ENCODE measurements around the gene STK39.

The STK39 gene

DNA sequence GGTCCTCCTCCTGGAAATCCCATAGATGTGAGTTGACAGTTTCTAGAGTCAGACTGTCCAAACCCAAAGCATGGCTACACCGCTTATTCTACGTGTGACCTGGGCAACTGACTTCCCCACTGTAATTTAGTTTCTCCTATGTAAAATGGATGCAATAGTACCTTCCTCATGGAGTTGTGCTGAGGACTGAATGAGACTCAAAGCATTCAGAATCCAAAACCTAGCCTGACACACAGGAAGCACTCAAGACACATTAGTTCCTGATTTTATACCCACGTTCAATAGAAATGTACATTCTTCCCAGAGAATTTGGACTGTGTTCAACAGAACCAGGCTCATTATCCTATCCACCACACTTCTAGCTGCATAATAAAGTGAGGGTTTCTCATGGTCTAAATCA, 88.8 kb downstream of the STK39 start:
- H3K27me3 ChIP-seq (ENCODE audit: control insufficient read depth, low read length): no peaks in the 10 kb centered on the region
- H3K9me2 ChIP-seq (replicated peaks; ENCODE audit: control insufficient read depth, low read length): no peaks in the 10 kb centered on the region
- H3K79me2 ChIP-seq (ENCODE audit: control insufficient read depth, low read length): no peaks in the 10 kb centered on the region
- H3K4me3 ChIP-seq (ENCODE audit: low read length): no peak overlapping the region
- H3K27ac ChIP-seq (ENCODE audit: low read depth, low read length): no peak overlapping the region
- H3K4me2 ChIP-seq (ENCODE audit: low read length): no peak overlapping the region
- H3K36me3 ChIP-seq (ENCODE audit: control insufficient read depth, low read length): peaks cover 6% of the 10 kb centered on the region
- H3F3A ChIP-seq (ENCODE audit: control insufficient read depth, insufficient read depth): no peaks in the 10 kb centered on the region
- no peaks in the 10 kb centered on the region for H3K4me1 ChIP-seq (ENCODE audit: control insufficient read depth, low read length)
- H4K20me1 ChIP-seq (ENCODE audit: control insufficient read depth, insufficient read depth, low read depth, low read length): no peaks in the 10 kb centered on the region
- TF ChIP-seq EZH2phosphoT487 (IDR thresholded peaks at IDR 0.05; ENCODE audit: borderline replicate concordance, low read length): no peak
- TF ChIP-seq, protein P1, sequence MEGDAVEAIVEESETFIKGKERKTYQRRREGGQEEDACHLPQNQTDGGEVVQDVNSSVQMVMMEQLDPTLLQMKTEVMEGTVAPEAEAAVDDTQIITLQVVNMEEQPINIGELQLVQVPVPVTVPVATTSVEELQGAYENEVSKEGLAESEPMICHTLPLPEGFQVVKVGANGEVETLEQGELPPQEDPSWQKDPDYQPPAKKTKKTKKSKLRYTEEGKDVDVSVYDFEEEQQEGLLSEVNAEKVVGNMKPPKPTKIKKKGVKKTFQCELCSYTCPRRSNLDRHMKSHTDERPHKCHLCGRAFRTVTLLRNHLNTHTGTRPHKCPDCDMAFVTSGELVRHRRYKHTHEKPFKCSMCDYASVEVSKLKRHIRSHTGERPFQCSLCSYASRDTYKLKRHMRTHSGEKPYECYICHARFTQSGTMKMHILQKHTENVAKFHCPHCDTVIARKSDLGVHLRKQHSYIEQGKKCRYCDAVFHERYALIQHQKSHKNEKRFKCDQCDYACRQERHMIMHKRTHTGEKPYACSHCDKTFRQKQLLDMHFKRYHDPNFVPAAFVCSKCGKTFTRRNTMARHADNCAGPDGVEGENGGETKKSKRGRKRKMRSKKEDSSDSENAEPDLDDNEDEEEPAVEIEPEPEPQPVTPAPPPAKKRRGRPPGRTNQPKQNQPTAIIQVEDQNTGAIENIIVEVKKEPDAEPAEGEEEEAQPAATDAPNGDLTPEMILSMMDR (IDR thresholded peaks at IDR 0.05; ENCODE audit: low read depth, low read length, poor library complexity, severe bottlenecking): no peak
- H3K9me3 ChIP-seq (ENCODE audit: control insufficient read depth, insufficient read depth, low read length): no peaks in the 10 kb centered on the region

DNA sequence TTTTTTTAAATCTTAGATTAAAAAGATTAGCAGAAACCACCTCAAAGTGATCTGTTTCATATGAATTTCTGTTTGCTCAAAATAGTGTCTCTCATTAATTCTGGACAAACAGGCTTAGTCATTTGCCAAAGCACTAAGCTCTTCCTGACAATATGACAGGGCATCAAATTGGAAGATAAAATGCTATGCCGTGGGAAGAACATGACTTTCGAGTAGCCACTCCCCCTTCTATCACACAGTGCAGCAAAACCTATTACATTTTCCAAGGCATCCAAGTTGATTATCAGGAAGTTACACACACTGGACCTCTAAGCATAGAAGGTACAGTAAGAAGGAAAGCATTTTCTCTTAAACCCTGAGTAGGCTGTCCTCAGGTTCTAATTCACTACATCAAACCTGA, 89.5 kb downstream of the STK39 start:
- no peaks in the 10 kb centered on the region for H3K4me1 ChIP-seq (ENCODE audit: control insufficient read depth, low read length)
- H3K27ac ChIP-seq (ENCODE audit: low read depth, low read length): no peak overlapping the region
- H3K9me3 ChIP-seq (ENCODE audit: control insufficient read depth, insufficient read depth, low read length): no peaks in the 10 kb centered on the region
- TF ChIP-seq, protein P1 (IDR thresholded peaks at IDR 0.05; ENCODE audit: low read depth, low read length, poor library complexity, severe bottlenecking): no peak
- no peak for TF ChIP-seq EZH2phosphoT487 (IDR thresholded peaks at IDR 0.05; ENCODE audit: borderline replicate concordance, low read length)
- H3K4me3 ChIP-seq (ENCODE audit: low read length): no peak overlapping the region
- no peaks in the 10 kb centered on the region for H3F3A ChIP-seq (ENCODE audit: control insufficient read depth, insufficient read depth)
- H3K9me2 ChIP-seq (replicated peaks; ENCODE audit: control insufficient read depth, low read length): no peaks in the 10 kb centered on the region
- no peaks in the 10 kb centered on the region for H3K79me2 ChIP-seq (ENCODE audit: control insufficient read depth, low read length)
- H3K4me2 ChIP-seq (ENCODE audit: low read length): no peak overlapping the region
- H3K27me3 ChIP-seq (ENCODE audit: control insufficient read depth, low read length): no peaks in the 10 kb centered on the region
- no peaks in the 10 kb centered on the region for H3K36me3 ChIP-seq (ENCODE audit: control insufficient read depth, low read length)
- no peaks in the 10 kb centered on the region for H4K20me1 ChIP-seq (ENCODE audit: control insufficient read depth, insufficient read depth, low read depth, low read length)

DNA sequence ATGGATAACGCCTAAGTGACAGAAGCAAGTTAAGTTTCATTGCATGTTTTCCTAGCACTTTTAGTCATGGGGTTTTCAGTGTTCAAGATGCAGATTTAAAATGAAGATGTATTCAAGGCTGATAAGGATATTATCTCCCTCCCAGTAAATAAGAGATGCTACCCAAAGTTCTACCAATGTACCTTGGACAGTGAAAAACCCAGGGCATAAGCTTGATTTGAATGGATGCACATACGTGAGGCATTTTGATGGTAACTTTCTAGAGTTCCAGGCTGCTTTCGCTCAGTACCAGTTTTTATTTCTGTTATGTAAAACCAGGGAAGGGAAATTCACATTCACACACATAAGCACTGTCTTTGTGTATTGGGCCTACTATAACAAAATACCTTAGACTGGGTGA, 90.3 kb downstream of the STK39 start:
- Histone ChIP-seq H3K4me2 (ENCODE audit: low read length) (no peak overlapping the region), H3K4me3 (ENCODE audit: low read length) (no peak overlapping the region), H3K4me1 (ENCODE audit: control insufficient read depth, low read length) (no peaks in the 10 kb centered on the region)

More for the DNA sequence above, 90.3 kb downstream of the STK39 start:
- no peaks in the 10 kb centered on the region; the same call in 1 of the 2 replicates for H3K36me3 ChIP-seq (ENCODE audit: control insufficient read depth, low read length)
- no peaks in the 10 kb centered on the region for H4K20me1 ChIP-seq (ENCODE audit: control insufficient read depth, insufficient read depth, low read depth, low read length)
- H3K9me3 ChIP-seq (ENCODE audit: control insufficient read depth, insufficient read depth, low read length): no peaks in the 10 kb centered on the region
- no peaks in the 10 kb centered on the region for H3K27me3 ChIP-seq (ENCODE audit: control insufficient read depth, low read length)
- no peak overlapping the region for H3K27ac ChIP-seq (ENCODE audit: low read depth, low read length)
- no peaks in the 10 kb centered on the region for H3K79me2 ChIP-seq (ENCODE audit: control insufficient read depth, low read length)
- H3K9me2 ChIP-seq (replicated peaks; ENCODE audit: control insufficient read depth, low read length): no peaks in the 10 kb centered on the region
- no peak for TF ChIP-seq EZH2phosphoT487 (IDR thresholded peaks at IDR 0.05; ENCODE audit: borderline replicate concordance, low read length)
- TF ChIP-seq, protein P1 (IDR thresholded peaks at IDR 0.05; ENCODE audit: low read depth, low read length, poor library complexity, severe bottlenecking): no peak
- H3F3A ChIP-seq (ENCODE audit: control insufficient read depth, insufficient read depth): no peaks in the 10 kb centered on the region
